GM23338 (cell line): ENCODE data around the gene DPF3. TPM values are rescaled to one million over a fixed set of nuclear protein-coding genes. Genes with fewer than 3 reads are reported as not detected.

Experiments used
- ATAC-seq: fragments of 200-7000 bp; cut with Tn5 transposase; 3 replicates; pipeline ENCODE4 v1.9.1; 2020
- DNase-seq: peaks from one replicate; pipeline ENCODE4 v3.0.0-alpha.2; 2015; ENCODE audit warnings: low spot score
- H2AFZ ChIP-seq: fragments of 200-600 bp; sonication (generic); 2 replicates; pipeline ENCODE4 v1.8.0; 2016; ENCODE audit warnings: antibody characterized with exemption, mild to moderate bottlenecking, moderate library complexity
- H3F3A ChIP-seq: fragments of 200-600 bp; sonication (generic); replicated peaks from 2 replicates; pipeline ENCODE4 v1.8.0; 2017; ENCODE audit warnings: antibody characterized with exemption, mixed run types, low read depth
- H3K27ac ChIP-seq: fragments of 200-600 bp; sonication (generic); 2 replicates; pipeline ENCODE4 v1.6.1; 2016; ENCODE audit warnings: low read depth
- H3K27me3 ChIP-seq: fragments of 200-600 bp; sonication (generic); 2 replicates; pipeline ENCODE4 v1.8.0; 2016; ENCODE audit warnings: mild to moderate bottlenecking, mixed run types, moderate library complexity; ENCODE audit not compliant: insufficient read depth
- H3K36me3 ChIP-seq: fragments of 200-600 bp; sonication (generic); 2 replicates; pipeline ENCODE4 v1.8.0; 2016; ENCODE audit warnings: mild to moderate bottlenecking; ENCODE audit not compliant: insufficient read depth
- H3K4me1 ChIP-seq: fragments of 200-600 bp; sonication (generic); 2 replicates; pipeline ENCODE4 v1.8.0; 2016; ENCODE audit warnings: mild to moderate bottlenecking, moderate library complexity; ENCODE audit not compliant: insufficient read depth
- H3K4me2 ChIP-seq: fragments of 200-600 bp; sonication (generic); 2 replicates; pipeline ENCODE4 v1.7.1; 2017; ENCODE audit warnings: mixed run types
- H3K4me3 ChIP-seq: fragments of 200-600 bp; sonication (generic); 2 replicates; pipeline ENCODE4 v1.6.1; 2016; ENCODE audit warnings: mixed run types
- H3K79me2 ChIP-seq: fragments of 200-600 bp; sonication (generic); replicated peaks from 2 replicates; pipeline ENCODE4 v1.8.0; 2017; ENCODE audit warnings: mild to moderate bottlenecking; ENCODE audit not compliant: insufficient read depth
- H3K9me2 ChIP-seq: fragments of 200-600 bp; sonication (generic); 2 replicates; pipeline ENCODE4 v1.8.0; 2017; ENCODE audit not compliant: insufficient read depth
- H4K20me1 ChIP-seq: fragments of 200-600 bp; sonication (generic); replicated peaks from 2 replicates; pipeline ENCODE4 v1.8.0; 2017; ENCODE audit warnings: mild to moderate bottlenecking; ENCODE audit not compliant: insufficient read depth
- H3K27ac Mint-ChIP-seq: 2 replicates; pipeline ENCODE4 v1.8.0; 2020; ENCODE audit warnings: inconsistent platforms, mild to moderate bottlenecking, moderate library complexity, mixed read lengths
- H3K27me3 Mint-ChIP-seq: 3 replicates; pipeline ENCODE4 v1.8.0; 2022; ENCODE audit warnings: low read depth, mild to moderate bottlenecking, moderate library complexity, mixed read lengths, inconsistent platforms; ENCODE audit not compliant: insufficient read depth, poor library complexity
- H3K36me3 Mint-ChIP-seq: 3 replicates; pipeline ENCODE4 v1.8.0; 2021; ENCODE audit warnings: low read depth, mild to moderate bottlenecking, inconsistent platforms, moderate library complexity, mixed read lengths
- H3K4me1 Mint-ChIP-seq: 3 replicates; pipeline ENCODE4 v1.8.0; 2020; ENCODE audit warnings: mild to moderate bottlenecking, inconsistent platforms, mixed read lengths
- H3K4me3 Mint-ChIP-seq: 3 replicates; pipeline ENCODE4 v1.8.0; 2021; ENCODE audit warnings: moderate library complexity, mild to moderate bottlenecking, inconsistent platforms, mixed read lengths
- H3K9me3 Mint-ChIP-seq: 3 replicates; pipeline ENCODE4 v1.8.0; 2020; ENCODE audit warnings: moderate library complexity, mild to moderate bottlenecking, inconsistent platforms, mixed read lengths
- CTCF ChIP-seq, 2 experiments: fragments of 200-600 bp in 1 of 2; sonication (generic) in 1 of 2; conservative IDR thresholded peaks; 2 replicates each; pipeline versions ENCODE4 v1.5.1 to v1.6.1; 2016 to 2017; ENCODE audit warnings: antibody characterized with exemption in 2 of 2, low read depth in 2 of 2, mild to moderate bottlenecking in 2 of 2, moderate library complexity in 1 of 2
- ETS1 ChIP-seq: IDR thresholded peaks from 2 replicates; pipeline ENCODE4 v1.6.1; 2016; ENCODE audit warnings: antibody characterized with exemption
- EZH2 ChIP-seq: fragments of 200-600 bp; sonication (generic); IDR thresholded peaks from one replicate; pipeline ENCODE4 v1.8.0; 2017; ENCODE audit warnings: antibody characterized with exemption, mild to moderate bottlenecking, low read depth; ENCODE audit not compliant: unreplicated experiment
- EZH2phosphoT487 ChIP-seq: fragments of 200-600 bp; sonication (generic); IDR thresholded peaks from one replicate; pipeline ENCODE4 v1.8.1; 2018; ENCODE audit warnings: antibody characterized with exemption; ENCODE audit not compliant: unreplicated experiment
- JUNB ChIP-seq: IDR thresholded peaks from one replicate; pipeline ENCODE4 v1.6.1; 2016; ENCODE audit warnings: antibody characterized with exemption; ENCODE audit not compliant: unreplicated experiment
- NANOG ChIP-seq: IDR thresholded peaks from 2 replicates; pipeline ENCODE4 v1.6.1; 2016; ENCODE audit warnings: antibody characterized with exemption, borderline replicate concordance
- POLR2AphosphoS5 ChIP-seq: IDR thresholded peaks from 2 replicates; pipeline ENCODE4 v1.6.1; 2016; ENCODE audit warnings: antibody characterized with exemption, low read depth
- ZNF114 ChIP-seq: fragments of 250-450 bp; sonication (Bioruptor Pico); IDR thresholded peaks from 2 replicates; pipeline ENCODE4 v1.5.0; 2020; ENCODE audit warnings: mild to moderate bottlenecking, moderate library complexity
- ZNF331 ChIP-seq: fragments of 250-450 bp; sonication (Bioruptor Pico); IDR thresholded peaks from 2 replicates; pipeline ENCODE4 v1.5.0; 2020; ENCODE audit warnings: low read depth, mild to moderate bottlenecking, moderate library complexity
- ZNF462 ChIP-seq: fragments of 250-450 bp; sonication (Bioruptor Pico); IDR thresholded peaks from 2 replicates; pipeline ENCODE4 v1.5.0; 2020; ENCODE audit warnings: mild to moderate bottlenecking, moderate library complexity
- polyA plus RNA-seq: library from polyadenylated mRNA; unstranded; fragments of >200 nt; fragmentation: Nextera tagmentation; extraction: Ambion mirVana; gene quantifications from 2 replicates; pipeline ENCODE4 v1.2.1, GENCODE V29; 2016
- total RNA-seq: library from RNA; depleted of rRNA; stranded (reverse); fragments of >200 nt; shearing (Covaris generic); gene quantifications from 2 replicates; pipeline ENCODE4 v1.2.3, GENCODE V29; 2014

DPF3 gene
- total and polyA plus RNA-seq, 2 experiments from 2014 or later, result 0.18 to 1.0 TPM

- Histone ChIP-seq H3F3A (no peaks in the 10 kb centered on the region), H3K27ac (no peak overlapping the region), H3K36me3 (no peaks in the 10 kb centered on the region; the same call in 1 of the 2 replicates), H2AFZ (no peak overlapping the region), H3K27me3 (no peaks in the 10 kb centered on the region), H3K4me1 (no peaks in the 10 kb centered on the region), H3K4me3 (no peak overlapping the region), H3K4me2 (no peak overlapping the region), H3K9me2 (no peaks in the 10 kb centered on the region), H3K79me2 (no peaks in the 10 kb centered on the region), H4K20me1 (no peaks in the 10 kb centered on the region)
- no peak for TF ChIP-seq EZH2phosphoT487
- TF ChIP-seq CTCF (conservative IDR thresholded peaks at IDR 0.05; ENCODE audit: low read depth in 2 of 2), result peak in 1 of 2 experiments; percentile 32; a peak in 2 of 4 replicates
- no peak for TF ChIP-seq ETS1
- ATAC-seq (no peak), DNase-seq (no peak)
- Mint-ChIP-seq H3K27me3 (no peaks in the 10 kb centered on the region), H3K9me3 (peaks cover 19% of the 10 kb centered on the region), H3K4me1 (peaks cover 6% of the 10 kb centered on the region; the same call in 2 of the 3 replicates), H3K36me3 (peaks cover 13% of the 10 kb centered on the region), H3K27ac (no peak overlapping the region), H3K4me3 (no peak overlapping the region)
These were observed 147.6 kb downstream of the DPF3 start for GRCh38 chr14:72745991-72746980.

GRCh38 chr14:72745546-72745945 lies 148.4 kb downstream of the DPF3 start:
- Mint-ChIP-seq H3K4me1 (peaks cover 6% of the 10 kb centered on the region; the same call in 2 of the 3 replicates), H3K4me3 (no peak overlapping the region), H3K27ac (no peak overlapping the region), H3K27me3 (peaks cover 2% of the 10 kb centered on the region), H3K36me3 (peaks cover 13% of the 10 kb centered on the region), H3K9me3 (peaks cover 19% of the 10 kb centered on the region)
- no peaks in the 10 kb centered on the region for H3K79me2 ChIP-seq
- H4K20me1 ChIP-seq, result no peaks in the 10 kb centered on the region
- no peaks in the 10 kb centered on the region for H3K9me2 ChIP-seq
- no peak overlapping the region for H3K4me3 ChIP-seq
- no peaks in the 10 kb centered on the region for H3K4me1 ChIP-seq
- H3K4me2 ChIP-seq, result no peak overlapping the region
- DNase-seq (no peak), ATAC-seq (no peak)
- no peaks in the 10 kb centered on the region for H3K27me3 ChIP-seq
- no peaks in the 10 kb centered on the region; the same call in 1 of the 2 replicates for H3K36me3 ChIP-seq
- no peak overlapping the region for H3K27ac ChIP-seq
- no peak overlapping the region for H2AFZ ChIP-seq
- TF ChIP-seq NANOG (no peak), ZNF114 (CRISPR knock-in tag) (no peak), POLR2AphosphoS5 (no peak), ZNF462 (CRISPR knock-in tag) (no peak), JUNB (no peak), EZH2 (no peak), EZH2phosphoT487 (no peak), ZNF331 (no peak)
- no peaks in the 10 kb centered on the region for H3F3A ChIP-seq
